Testis (tissue), 2 donors: ENCODE results near the gene PDS5B.

Source experiments
- POLR2A ChIP-seq: fragments of 450-650 bp; IDR thresholded peaks from one replicate; pipeline ENCODE4 v1.6.1; 2017; ENCODE audit warnings: antibody characterized with exemption, mild to moderate bottlenecking, moderate library complexity
- TF ChIP-seq, protein P1 (sequence below), 3 experiments: fragments of 450-650 bp in 2 of 3; fragments of 200-600 bp in 1 of 3; sonication (generic) in 1 of 3; IDR thresholded peaks; one replicate each; pipeline ENCODE4 v1.5.1; 2016 to 2019; ENCODE audit warnings: antibody characterized with exemption in 3 of 3, mild to moderate bottlenecking in 2 of 3, moderate library complexity in 1 of 3

GRCh38 chr13:32713397-32713796, 127.1 kb downstream of the PDS5B start:
- TF ChIP-seq, protein P1, sequence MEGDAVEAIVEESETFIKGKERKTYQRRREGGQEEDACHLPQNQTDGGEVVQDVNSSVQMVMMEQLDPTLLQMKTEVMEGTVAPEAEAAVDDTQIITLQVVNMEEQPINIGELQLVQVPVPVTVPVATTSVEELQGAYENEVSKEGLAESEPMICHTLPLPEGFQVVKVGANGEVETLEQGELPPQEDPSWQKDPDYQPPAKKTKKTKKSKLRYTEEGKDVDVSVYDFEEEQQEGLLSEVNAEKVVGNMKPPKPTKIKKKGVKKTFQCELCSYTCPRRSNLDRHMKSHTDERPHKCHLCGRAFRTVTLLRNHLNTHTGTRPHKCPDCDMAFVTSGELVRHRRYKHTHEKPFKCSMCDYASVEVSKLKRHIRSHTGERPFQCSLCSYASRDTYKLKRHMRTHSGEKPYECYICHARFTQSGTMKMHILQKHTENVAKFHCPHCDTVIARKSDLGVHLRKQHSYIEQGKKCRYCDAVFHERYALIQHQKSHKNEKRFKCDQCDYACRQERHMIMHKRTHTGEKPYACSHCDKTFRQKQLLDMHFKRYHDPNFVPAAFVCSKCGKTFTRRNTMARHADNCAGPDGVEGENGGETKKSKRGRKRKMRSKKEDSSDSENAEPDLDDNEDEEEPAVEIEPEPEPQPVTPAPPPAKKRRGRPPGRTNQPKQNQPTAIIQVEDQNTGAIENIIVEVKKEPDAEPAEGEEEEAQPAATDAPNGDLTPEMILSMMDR (IDR thresholded peaks at IDR 0.05): no peak
- TF ChIP-seq POLR2A: no peak
